Embryonic facial prominence (tissue), 1 donor: ENCODE results near the gene RGS11.
"Not testable (repeated sequence)": the region's sequence is repeated elsewhere in the genome, so short reads cannot be mapped to it uniquely, and the experiment has no call there.

Source experiments
- DNase-seq: peaks from one replicate; pipeline ENCODE4 v3.0.0-alpha.2; 2016; ENCODE audit errors: extremely low spot score

Gene RGS11

DNA sequence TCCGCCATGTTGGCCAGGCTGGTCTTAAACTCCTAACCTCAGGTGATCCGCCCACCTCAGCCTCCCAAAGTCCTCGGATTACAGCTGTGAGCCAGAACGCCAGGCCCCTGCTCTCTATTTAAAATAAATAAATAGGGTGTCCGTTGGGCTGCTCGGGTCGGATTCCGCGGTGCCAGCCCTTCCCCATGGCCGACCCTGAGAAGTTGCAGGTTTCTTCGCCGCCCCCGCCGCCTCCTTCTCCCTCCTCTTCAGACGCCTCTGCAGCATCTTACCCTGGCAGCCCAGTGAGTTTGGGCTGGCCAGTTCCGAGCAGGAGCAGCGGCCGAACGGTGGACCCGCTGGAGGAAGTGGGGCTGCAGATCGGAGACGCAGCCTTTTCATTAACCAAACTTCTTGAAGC is 44.8 kb downstream of the RGS11 start:
- DNase-seq, result no peak

DNA sequence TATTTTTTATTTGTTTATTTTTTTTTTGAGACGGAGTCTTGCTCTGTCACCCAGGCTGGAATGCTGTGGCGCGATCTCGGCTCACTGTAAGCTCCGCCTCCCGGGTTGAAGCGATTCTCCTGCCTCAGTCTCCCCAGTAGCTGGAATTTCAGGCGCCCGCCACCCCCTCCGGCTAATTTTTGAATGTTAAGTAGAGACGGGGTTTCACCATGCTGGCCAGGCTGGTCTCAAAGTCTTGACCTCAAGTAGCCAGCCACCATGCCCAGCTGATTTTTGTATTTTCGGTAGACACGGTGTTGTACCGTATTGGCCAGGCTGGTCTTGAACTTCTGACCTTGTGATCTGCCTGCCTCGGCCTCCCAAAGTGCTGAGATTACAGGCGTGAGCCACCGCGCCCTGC is 45.4 kb downstream of the RGS11 start:
- not testable (repeated sequence) for DNase-seq

DNA sequence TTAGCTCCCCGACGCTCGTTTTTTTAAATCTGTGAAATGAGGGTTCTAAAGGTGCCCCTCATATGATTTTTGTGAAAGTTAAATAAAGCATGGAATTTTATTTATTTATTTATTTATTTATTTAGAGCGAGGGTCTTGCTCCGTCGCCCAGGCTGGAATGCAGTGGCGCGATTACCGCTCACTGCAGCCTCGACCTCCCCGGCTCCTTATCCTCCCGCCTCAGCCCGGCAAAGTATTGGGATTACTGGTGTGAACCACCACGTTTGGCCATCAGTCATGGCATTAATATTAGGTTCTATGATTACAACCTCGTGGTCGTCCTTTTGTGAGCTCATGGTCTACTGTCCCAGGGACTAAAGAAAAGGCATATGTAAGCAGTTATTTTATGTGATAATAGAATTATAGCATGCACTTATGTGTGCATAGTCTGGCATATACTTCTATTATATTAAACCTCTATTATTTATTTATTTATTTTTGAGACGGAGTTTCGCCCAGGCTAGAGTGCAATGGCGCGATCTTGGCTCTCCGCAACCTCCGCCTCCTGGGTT is 45.9 kb downstream of the RGS11 start:
- DNase-seq, result no peak

DNA sequence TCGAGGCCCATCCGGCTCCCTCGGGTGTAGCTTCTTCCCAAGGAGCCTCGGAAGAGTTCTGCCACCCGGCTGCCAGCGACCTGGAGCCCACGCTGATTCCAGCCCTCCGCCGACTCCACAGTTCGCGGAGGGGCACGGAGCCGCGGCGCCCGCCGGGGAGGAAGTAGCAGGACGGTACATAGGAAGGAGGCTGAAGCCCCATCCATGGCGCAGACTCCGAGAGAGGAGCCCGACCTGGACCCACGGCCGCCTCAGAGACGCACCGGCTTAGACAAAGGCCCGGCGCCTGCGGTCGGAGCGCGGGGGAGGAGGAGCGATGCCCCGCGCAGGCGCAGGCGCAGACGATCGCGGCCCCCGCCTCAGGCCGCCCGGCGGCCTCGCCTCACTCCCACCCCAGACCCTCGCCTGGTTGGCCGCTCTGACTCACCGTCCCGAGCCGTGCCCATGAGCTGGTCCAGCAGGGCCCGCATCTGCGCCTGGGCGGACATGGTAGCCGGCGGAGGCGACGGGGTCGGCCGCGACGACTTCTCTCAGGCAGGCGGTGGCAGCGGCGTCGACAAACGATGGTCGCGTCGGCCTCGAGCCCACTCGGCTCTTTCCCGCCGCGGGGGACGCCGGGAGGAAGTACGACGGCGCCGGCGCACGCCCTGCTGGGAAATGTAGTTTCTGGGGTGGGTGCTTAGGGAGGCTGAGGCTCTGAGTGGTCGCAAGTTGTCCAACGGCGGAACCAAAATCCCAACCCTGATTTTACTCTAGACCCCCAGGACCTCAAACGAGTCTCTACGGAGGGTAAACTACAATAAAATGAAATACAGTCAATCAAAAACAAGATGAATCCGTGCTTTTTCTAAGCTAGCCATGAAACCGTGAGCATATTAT is 46.7 kb downstream of the RGS11 start, which contains the start of gene LUC7L:
TSS of gene LUC7L (minus strand) at position 598 of the 879 bp plus-strand sequence. CDS start at position 488, 110 bp downstream.
- peak; percentile 67 for DNase-seq

DNA sequence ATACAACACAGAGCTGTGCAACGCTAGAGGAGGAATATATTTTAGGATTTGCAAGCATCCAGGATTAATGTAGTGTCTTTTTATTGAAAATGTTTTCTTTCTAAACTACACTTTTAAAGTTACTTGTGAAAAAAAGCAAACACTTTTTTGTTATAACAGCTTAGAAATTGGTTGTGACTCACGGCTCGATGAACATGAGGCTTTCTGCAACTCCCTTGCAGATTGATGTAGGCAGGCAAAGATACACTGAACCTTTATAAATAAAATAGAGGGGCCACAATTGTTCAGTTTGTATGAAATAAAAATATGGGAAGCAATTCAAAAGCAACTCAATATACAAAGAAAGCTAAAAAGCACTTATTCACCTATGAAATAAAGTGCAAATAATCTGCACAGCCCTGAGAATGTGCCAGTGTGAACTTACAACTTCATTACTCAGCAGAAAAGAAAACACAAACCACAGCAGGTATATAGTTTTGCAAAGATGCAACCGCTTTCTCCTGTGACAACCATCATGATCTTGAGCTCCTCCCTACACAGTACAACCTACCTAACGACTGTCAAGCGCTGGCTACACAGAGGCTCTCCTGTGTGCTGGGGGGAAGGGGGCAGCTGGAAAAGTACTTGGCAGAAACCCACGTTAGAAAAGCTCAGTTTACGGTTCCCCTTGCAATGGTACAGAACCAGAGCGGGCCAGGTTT is 47.4 kb downstream of the RGS11 start:
- DNase-seq, result no peak

DNA sequence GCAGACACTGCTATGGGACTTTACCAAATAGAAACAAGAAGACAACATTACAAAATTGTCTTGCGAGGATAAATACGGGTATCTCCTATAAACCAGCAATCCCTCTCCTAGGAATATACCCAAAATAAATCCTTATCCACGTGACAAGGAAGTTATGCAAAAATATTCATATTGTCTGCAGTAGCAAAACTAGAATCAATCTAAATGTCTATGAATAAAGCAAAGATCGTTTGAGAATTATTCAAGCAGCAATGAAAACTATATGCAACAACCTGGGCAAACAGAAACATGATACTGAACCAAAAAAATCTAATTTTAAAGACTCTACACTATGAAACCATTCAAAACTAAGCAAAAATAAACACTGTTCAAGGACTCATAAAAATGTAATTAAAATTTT is 55.7 kb downstream of the RGS11 start:
- no peak for DNase-seq
